Neural cell (in vitro differentiated cells): ENCODE results near the gene TBC1D9B. TPM values are rescaled to one million over a fixed set of nuclear protein-coding genes. Genes with fewer than 3 reads are reported as not detected.

Experiments
- H2AFZ ChIP-seq: fragments of 200-600, 300-800 bp; sonication (generic), shearing (Covaris generic); 2 replicates; pipeline ENCODE4 v1.6.0; 2014; ENCODE audit warnings: low read depth, mild to moderate bottlenecking, antibody characterized with exemption, low read length, moderate library complexity
- H3F3A ChIP-seq: fragments of 200-600 bp; shearing (Covaris generic); 2 replicates; pipeline ENCODE4 v1.6.1; 2016; ENCODE audit warnings: mild to moderate bottlenecking, moderate library complexity, mixed read lengths, antibody characterized with exemption, low read length; ENCODE audit not compliant: insufficient read depth, poor library complexity, severe bottlenecking
- H3K27ac ChIP-seq: fragments of 200-600, 300-800 bp; sonication (generic), shearing (Covaris generic); 2 replicates; pipeline ENCODE4 v1.5.1; 2014; ENCODE audit warnings: mild to moderate bottlenecking, low read length, moderate library complexity
- H3K27me3 ChIP-seq: fragments of 300-800, 200-600 bp; sonication (generic), shearing (Covaris generic); 2 replicates; pipeline ENCODE4 v1.6.0; 2014; ENCODE audit warnings: mild to moderate bottlenecking, low read depth, low read length, moderate library complexity; ENCODE audit not compliant: insufficient read depth
- H3K36me3 ChIP-seq: fragments of 300-800, 200-600 bp; sonication (generic), shearing (Covaris generic); 2 replicates; pipeline ENCODE4 v1.5.1; 2014; ENCODE audit warnings: mild to moderate bottlenecking, antibody characterized with exemption, low read length, moderate library complexity; ENCODE audit not compliant: insufficient read depth
- H3K4me2 ChIP-seq: fragments of 300-800, 200-600 bp; sonication (generic), shearing (Covaris generic); 2 replicates; pipeline ENCODE4 v1.6.0; 2014; ENCODE audit warnings: mild to moderate bottlenecking, low read length
- H3K4me3 ChIP-seq: fragments of 300-800, 200-600 bp; sonication (generic), shearing (Covaris generic); 2 replicates; pipeline ENCODE4 v1.5.1; 2014; ENCODE audit warnings: mild to moderate bottlenecking, low read length, moderate library complexity
- H3K79me2 ChIP-seq: fragments of 200-600 bp; shearing (Covaris generic); replicated peaks from 2 replicates; pipeline ENCODE4 v1.6.0; 2014; ENCODE audit warnings: mild to moderate bottlenecking, low read length, moderate library complexity; ENCODE audit not compliant: insufficient read depth
- H3K9ac ChIP-seq: fragments of 300-800, 200-600 bp; sonication (generic), shearing (Covaris generic); 2 replicates; pipeline ENCODE4 v1.6.1; 2016; ENCODE audit warnings: mild to moderate bottlenecking, low read length, mixed read lengths
- H3K9me2 ChIP-seq: fragments of 200-600 bp; shearing (Covaris generic); 2 replicates; pipeline ENCODE4 v1.6.1; 2016; ENCODE audit warnings: mild to moderate bottlenecking, low read length, mixed read lengths; ENCODE audit not compliant: insufficient read depth
- H3K9me3 ChIP-seq: fragments of 200-600, 300-800 bp; sonication (generic), shearing (Covaris generic); 2 replicates; pipeline ENCODE4 v1.6.1; 2016; ENCODE audit warnings: mild to moderate bottlenecking, mixed run types, low read length, moderate library complexity, mixed read lengths
- H4K20me1 ChIP-seq: fragments of 200-600 bp; shearing (Covaris generic); 2 replicates; pipeline ENCODE4 v1.6.1; 2016; ENCODE audit warnings: mild to moderate bottlenecking, mixed run types; ENCODE audit not compliant: insufficient read depth
- EP300 ChIP-seq: fragments of 450-650 bp; conservative IDR thresholded peaks from 2 replicates; pipeline ENCODE4 v1.6.1; 2014; ENCODE audit warnings: antibody characterized with exemption, mild to moderate bottlenecking, moderate library complexity; ENCODE audit not compliant: poor library complexity, severe bottlenecking
- EZH2 ChIP-seq: fragments of 200-600, 300-800 bp; shearing (Covaris generic), sonication (generic); IDR thresholded peaks from 2 replicates; pipeline ENCODE4 v1.6.1; 2014; ENCODE audit warnings: antibody characterized with exemption, low read length, borderline replicate concordance, mild to moderate bottlenecking; ENCODE audit not compliant: insufficient read depth, poor library complexity, severe bottlenecking
- MXI1 ChIP-seq: fragments of 450-650 bp; conservative IDR thresholded peaks from 2 replicates; pipeline ENCODE4 v1.6.1; 2014; ENCODE audit warnings: antibody characterized with exemption, mild to moderate bottlenecking; ENCODE audit not compliant: poor library complexity, severe bottlenecking
- POLR2AphosphoS5 ChIP-seq: IDR thresholded peaks from 2 replicates; pipeline ENCODE4 v1.6.1; 2012
- RAD21 ChIP-seq: fragments of 450-650 bp; conservative IDR thresholded peaks from 2 replicates; pipeline ENCODE4 v1.6.1; 2014; ENCODE audit warnings: antibody characterized with exemption, mild to moderate bottlenecking, moderate library complexity
- REST ChIP-seq: IDR thresholded peaks from 2 replicates; pipeline ENCODE4 v1.6.1; 2012; ENCODE audit warnings: borderline replicate concordance
- SMC3 ChIP-seq: fragments of 450-650 bp; conservative IDR thresholded peaks from 2 replicates; pipeline ENCODE4 v1.6.1; 2014; ENCODE audit warnings: antibody characterized with exemption, mild to moderate bottlenecking, moderate library complexity; ENCODE audit not compliant: poor library complexity
- TAF1 ChIP-seq: IDR thresholded peaks from 2 replicates; pipeline ENCODE4 v1.6.1; 2012; ENCODE audit warnings: low read depth
- polyA plus RNA-seq: library from polyadenylated mRNA; depleted of rRNA; stranded (reverse); fragments of >200 nt; gene quantifications from 2 replicates; pipeline ENCODE4 v1.2.3, GENCODE V29; 2014
- TF ChIP-seq, protein P1 (sequence below): fragments of 450-650 bp; IDR thresholded peaks from 2 replicates; pipeline ENCODE4 v1.5.1; 2014; ENCODE audit warnings: antibody characterized with exemption, mild to moderate bottlenecking, moderate library complexity; ENCODE audit not compliant: poor library complexity, severe bottlenecking

TBC1D9B gene
- polyA plus RNA-seq, 1 donor from 2014 or later: 50.7 TPM

- no peaks in the 10 kb centered on the region for H3K27me3 ChIP-seq
- H3K4me3 ChIP-seq: peak overlapping the region; percentile 99
- no peaks in the 10 kb centered on the region for H3F3A ChIP-seq
- no peak overlapping the region for H3K9ac ChIP-seq
- no peak overlapping the region for H3K27ac ChIP-seq
- peaks cover 28% of the 10 kb centered on the region for H3K79me2 ChIP-seq
- H2AFZ ChIP-seq: no peak overlapping the region
- H3K36me3 ChIP-seq: no peaks in the 10 kb centered on the region
- TF ChIP-seq RAD21: no peak
- TF ChIP-seq EZH2: no peak
- no peak for TF ChIP-seq POLR2AphosphoS5
- TF ChIP-seq MXI1: no peak
- TF ChIP-seq REST: no peak
- TF ChIP-seq TAF1: no peak
- TF ChIP-seq, protein P1, sequence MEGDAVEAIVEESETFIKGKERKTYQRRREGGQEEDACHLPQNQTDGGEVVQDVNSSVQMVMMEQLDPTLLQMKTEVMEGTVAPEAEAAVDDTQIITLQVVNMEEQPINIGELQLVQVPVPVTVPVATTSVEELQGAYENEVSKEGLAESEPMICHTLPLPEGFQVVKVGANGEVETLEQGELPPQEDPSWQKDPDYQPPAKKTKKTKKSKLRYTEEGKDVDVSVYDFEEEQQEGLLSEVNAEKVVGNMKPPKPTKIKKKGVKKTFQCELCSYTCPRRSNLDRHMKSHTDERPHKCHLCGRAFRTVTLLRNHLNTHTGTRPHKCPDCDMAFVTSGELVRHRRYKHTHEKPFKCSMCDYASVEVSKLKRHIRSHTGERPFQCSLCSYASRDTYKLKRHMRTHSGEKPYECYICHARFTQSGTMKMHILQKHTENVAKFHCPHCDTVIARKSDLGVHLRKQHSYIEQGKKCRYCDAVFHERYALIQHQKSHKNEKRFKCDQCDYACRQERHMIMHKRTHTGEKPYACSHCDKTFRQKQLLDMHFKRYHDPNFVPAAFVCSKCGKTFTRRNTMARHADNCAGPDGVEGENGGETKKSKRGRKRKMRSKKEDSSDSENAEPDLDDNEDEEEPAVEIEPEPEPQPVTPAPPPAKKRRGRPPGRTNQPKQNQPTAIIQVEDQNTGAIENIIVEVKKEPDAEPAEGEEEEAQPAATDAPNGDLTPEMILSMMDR: no peak
- no peak for TF ChIP-seq SMC3
- no peak for TF ChIP-seq EP300
- H3K9me3 ChIP-seq: no peaks in the 10 kb centered on the region
- H3K9me2 ChIP-seq: no peaks in the 10 kb centered on the region
- H4K20me1 ChIP-seq: no peaks in the 10 kb centered on the region
- peak overlapping the region; percentile 19 for H3K4me2 ChIP-seq
Measured at GRCh38 chr5:179860301-179860700, 47.4 kb downstream of the TBC1D9B start.

- peak within 1 kb of the TSS; percentile 90 for H3K27ac ChIP-seq
- TF ChIP-seq POLR2AphosphoS5: peak; percentile 93
- TF ChIP-seq TAF1: peak; percentile 78
- peak; percentile 93 for TF ChIP-seq MXI1
- TF ChIP-seq REST: peak; percentile 72
- no peak for TF ChIP-seq EZH2
- TF ChIP-seq, protein P1: no peak
- no peak for TF ChIP-seq EP300
- TF ChIP-seq RAD21: peak; percentile 31
- peak; percentile 25 for TF ChIP-seq SMC3
Measured at GRCh38 chr5:179858586-179859427, 48.9 kb downstream of the TBC1D9B start, which contains the start of gene MRNIP. TSS of gene MRNIP (minus strand) at chr5:179858817. CDS start at chr5:179858796, 21 bp downstream.

More at GRCh38 chr5:179858586-179859427, 48.9 kb downstream of the TBC1D9B start, which contains the start of gene MRNIP:
- Histone ChIP-seq H3F3A (no peaks in the 10 kb centered on the region), H3K9me3 (no peaks in the 10 kb centered on the region), H3K4me2 (peak within 1 kb of the TSS; percentile 55), H2AFZ (peak within 1 kb of the TSS; percentile 73), H3K27me3 (no peaks in the 10 kb centered on the region), H3K36me3 (no peaks in the 10 kb centered on the region), H3K79me2 (peaks cover 36% of the 10 kb centered on the region), H3K9ac (peak within 1 kb of the TSS; percentile 93), H3K9me2 (no peaks in the 10 kb centered on the region), H3K4me3 (peak within 1 kb of the TSS; percentile 99), H4K20me1 (no peaks in the 10 kb centered on the region)
